Measurements from ENCODE around the gene MATN1.

The MATN1 gene

GRCh38 chr1:30730346-30731108 lies 7.1 kb upstream of the MATN1 start:
- DNase-seq, result peak; percentile 72

GRCh38 chr1:30729901-30730300 lies 6.5 kb upstream of the MATN1 start:
- DNase-seq, result no peak

- no peak for DNase-seq
Measured at GRCh38 chr1:30728832-30729638, 5.7 kb upstream of the MATN1 start.

- DNase-seq, result no peak
Measured at GRCh38 chr1:30728340-30728739, 5.0 kb upstream of the MATN1 start.

- DNase-seq, result no peak
Measured at GRCh38 chr1:30727824-30728223, 4.4 kb upstream of the MATN1 start.

GRCh38 chr1:30726773-30727684 lies 3.6 kb upstream of the MATN1 start:
- no peak for DNase-seq

- peak; percentile 76 for DNase-seq
Measured at GRCh38 chr1:30726236-30726635, 2.9 kb upstream of the MATN1 start.

GRCh38 chr1:30725450-30726095 lies 2.2 kb upstream of the MATN1 start:
- no peak for DNase-seq

GRCh38 chr1:30724655-30725421 lies 1.5 kb upstream of the MATN1 start:
- DNase-seq, result no peak

- DNase-seq, result no peak
Measured at GRCh38 chr1:30724175-30724574, 790 bp upstream of the MATN1 start.

GRCh38 chr1:30721812-30722537 lies 1.4 kb downstream of the MATN1 start:
- DNase-seq, result no peak

- no peak for DNase-seq
Measured at GRCh38 chr1:30721341-30721793, 2.0 kb downstream of the MATN1 start.

GRCh38 chr1:30720271-30721223 lies 2.8 kb downstream of the MATN1 start:
- no peak for DNase-seq

- DNase-seq, result no peak
Measured at GRCh38 chr1:30719406-30720270, 3.7 kb downstream of the MATN1 start.

GRCh38 chr1:30718636-30719405 lies 4.6 kb downstream of the MATN1 start:
- peak; percentile 99 for DNase-seq

GRCh38 chr1:30718091-30718635 lies 5.2 kb downstream of the MATN1 start:
- DNase-seq, result peak; percentile 99

- no peak for DNase-seq
Measured at GRCh38 chr1:30716646-30717045, 6.7 kb downstream of the MATN1 start.

- no peak for DNase-seq
Measured at GRCh38 chr1:30715886-30716285, 7.5 kb downstream of the MATN1 start.
